Measurements from ENCODE around the gene CD80. TPM values are rescaled to one million over a fixed set of nuclear protein-coding genes. Genes with fewer than 3 reads are reported as not detected.

Gene CD80
- total and polyA plus RNA-seq, 4 donors, result 0.89 to 8.6 (median 4.2) TPM

DNA sequence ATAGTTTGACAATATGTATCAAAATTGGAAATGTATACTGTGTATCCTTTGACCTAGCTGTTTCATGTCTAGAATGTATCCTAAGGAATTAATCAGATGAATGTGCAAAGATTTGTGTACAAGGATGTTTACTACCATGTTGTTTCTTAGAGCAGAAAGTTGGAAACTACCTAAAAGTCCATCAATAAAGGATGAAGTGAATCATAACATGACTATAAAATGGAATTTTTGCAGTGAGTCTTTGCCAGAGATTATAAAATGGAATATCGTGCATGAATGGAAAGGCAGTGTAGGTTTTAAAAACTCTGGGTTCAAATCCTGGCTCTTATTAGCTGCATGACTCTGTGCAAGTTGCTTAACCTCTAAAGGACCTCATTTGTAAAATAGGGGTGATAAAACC, 76.3 kb downstream of the CD80 start:
- H3K4me3 ChIP-seq, result no peak overlapping the region
- TF ChIP-seq, protein P1, sequence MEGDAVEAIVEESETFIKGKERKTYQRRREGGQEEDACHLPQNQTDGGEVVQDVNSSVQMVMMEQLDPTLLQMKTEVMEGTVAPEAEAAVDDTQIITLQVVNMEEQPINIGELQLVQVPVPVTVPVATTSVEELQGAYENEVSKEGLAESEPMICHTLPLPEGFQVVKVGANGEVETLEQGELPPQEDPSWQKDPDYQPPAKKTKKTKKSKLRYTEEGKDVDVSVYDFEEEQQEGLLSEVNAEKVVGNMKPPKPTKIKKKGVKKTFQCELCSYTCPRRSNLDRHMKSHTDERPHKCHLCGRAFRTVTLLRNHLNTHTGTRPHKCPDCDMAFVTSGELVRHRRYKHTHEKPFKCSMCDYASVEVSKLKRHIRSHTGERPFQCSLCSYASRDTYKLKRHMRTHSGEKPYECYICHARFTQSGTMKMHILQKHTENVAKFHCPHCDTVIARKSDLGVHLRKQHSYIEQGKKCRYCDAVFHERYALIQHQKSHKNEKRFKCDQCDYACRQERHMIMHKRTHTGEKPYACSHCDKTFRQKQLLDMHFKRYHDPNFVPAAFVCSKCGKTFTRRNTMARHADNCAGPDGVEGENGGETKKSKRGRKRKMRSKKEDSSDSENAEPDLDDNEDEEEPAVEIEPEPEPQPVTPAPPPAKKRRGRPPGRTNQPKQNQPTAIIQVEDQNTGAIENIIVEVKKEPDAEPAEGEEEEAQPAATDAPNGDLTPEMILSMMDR (IDR thresholded peaks at IDR 0.05; ENCODE audit: control extremely low read depth, extremely low read depth), result no peak

DNA sequence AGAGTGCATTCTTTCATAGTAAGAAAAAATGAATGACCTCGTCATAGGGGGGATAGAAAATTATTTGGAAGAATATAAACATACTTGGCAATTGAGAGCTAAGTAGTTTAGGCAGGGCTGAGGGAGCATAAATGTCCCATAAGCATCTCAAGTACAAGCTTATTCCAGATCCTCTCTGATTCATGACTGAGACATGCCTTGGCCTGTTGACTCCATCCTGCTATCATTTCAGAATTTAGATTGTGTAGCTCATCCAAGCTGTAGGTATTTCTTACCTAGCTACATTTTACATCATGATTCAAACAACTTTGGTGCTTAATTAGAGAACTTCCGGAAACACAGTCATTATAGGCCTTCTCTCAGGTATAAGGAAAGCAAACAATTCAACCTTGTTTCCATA, 78.3 kb downstream of the CD80 start:
- H3K27ac ChIP-seq (ENCODE audit: low read depth in 1 of 2, low read length in 1 of 2), result no peak overlapping the region
- 93 to 95% methylated on average over 2 of the region's 2 CpGs for WGBS, 2 donors
- DNase-seq, result no peak
- H3K9ac ChIP-seq (ENCODE audit: insufficient read depth in 1 of 2, low read length in 2 of 2), result no peak overlapping the region
- no peaks in the 10 kb centered on the region for H3K9me3 ChIP-seq (ENCODE audit: control insufficient read depth in 4 of 4, insufficient read depth in 3 of 4, low read length in 3 of 4)
- no peak overlapping the region for H3K4me3 ChIP-seq
- H3K4me1 ChIP-seq (ENCODE audit: control insufficient read depth in 5 of 5, insufficient read depth in 5 of 5, low read length in 5 of 5), result peaks cover 0 to 2% (median 0%) of the 10 kb centered on the region in 5 donors
- H3K27me3 ChIP-seq (ENCODE audit: control insufficient read depth in 3 of 3, insufficient read depth in 3 of 3, low read length in 2 of 3), result no peaks in the 10 kb centered on the region
- TF ChIP-seq, protein P1 (IDR thresholded peaks at IDR 0.05; ENCODE audit: control extremely low read depth, extremely low read depth), result no peak
- no peak for ATAC-seq (ENCODE audit: insufficient read depth, low FRiP score)
- peaks cover 4 to 25% (median 12%) of the 10 kb centered on the region in 4 donors for H3K36me3 ChIP-seq (ENCODE audit: control insufficient read depth in 4 of 4, insufficient read depth in 4 of 4, low read length in 4 of 4)

More for the DNA sequence above, 76.3 kb downstream of the CD80 start:
- WGBS, 2 donors, result 92 to 97% methylated on average over 1 of the region's 1 CpG
- Histone ChIP-seq H3K27me3 (ENCODE audit: control insufficient read depth in 3 of 3, insufficient read depth in 3 of 3, low read length in 2 of 3) (no peaks in the 10 kb centered on the region), H3K27ac (ENCODE audit: low read depth in 1 of 2, low read length in 1 of 2) (no peak overlapping the region), H3K9ac (ENCODE audit: insufficient read depth in 1 of 2, low read length in 2 of 2) (no peak overlapping the region), H3K36me3 (ENCODE audit: control insufficient read depth in 4 of 4, insufficient read depth in 4 of 4, low read length in 4 of 4) (peaks cover 7 to 23% (median 13%) of the 10 kb centered on the region in 4 donors), H3K4me1 (ENCODE audit: control insufficient read depth in 5 of 5, insufficient read depth in 5 of 5, low read length in 5 of 5) (no peaks in the 10 kb centered on the region), H3K9me3 (ENCODE audit: control insufficient read depth in 4 of 4, insufficient read depth in 3 of 4, low read length in 3 of 4) (no peaks in the 10 kb centered on the region)
- no peak for DNase-seq
- no peak for ATAC-seq (ENCODE audit: insufficient read depth, low FRiP score)

Other genes with a start within 250 kb of the CD80 start
- 10 to 100 TPM; 45.4 to 51.2 TPM for gene TMEM39A, start 96.0 kb downstream of the CD80 start, total RNA-seq
- 10 to 100 TPM in 1 of 2 donors, 1 to 10 TPM in 1; 9.3 to 30.3 TPM for gene TMEM39A, start 96.0 kb downstream of the CD80 start, polyA plus RNA-seq
- gene POGLUT1, start 90.7 kb downstream of the CD80 start, total RNA-seq, result 10 to 100 TPM; 15.8 to 17.9 TPM
- gene POGLUT1, start 90.7 kb downstream of the CD80 start, polyA plus RNA-seq, result 1 to 10 TPM; 7.9 to 9.4 TPM
- 10 to 100 TPM; 80.0 to 98.9 TPM for gene TIMMDC1, start 61.1 kb downstream of the CD80 start, total RNA-seq
- gene TIMMDC1, start 61.1 kb downstream of the CD80 start, polyA plus RNA-seq, result 10 to 100 TPM; 60.5 to 95.4 TPM
- 10 to 100 TPM; 10.3 to 26.3 TPM for gene ADPRH, start 19.9 kb upstream of the CD80 start, total RNA-seq
- 10 to 100 TPM in 1 of 2 donors, 1 to 10 TPM in 1; 5.4 to 18.1 TPM for gene ADPRH, start 19.9 kb upstream of the CD80 start, polyA plus RNA-seq
- gene PLA1A, start 38.3 kb upstream of the CD80 start, total RNA-seq, result 1 to 10 TPM; 1.8 to 7.3 TPM
- gene PLA1A, start 38.3 kb upstream of the CD80 start, polyA plus RNA-seq, result 10 to 100 TPM in 1 of 2 donors, 1 to 10 TPM in 1; 5.9 to 10.3 TPM
- 1 to 10 TPM; 1.9 to 3.0 TPM for gene POPDC2, start 101.0 kb upstream of the CD80 start, total RNA-seq
- 1 to 10 TPM; 1.6 to 2.1 TPM for gene POPDC2, start 101.0 kb upstream of the CD80 start, polyA plus RNA-seq
- 10 to 100 TPM; 43.8 to 57.6 TPM for gene COX17, start 117.8 kb upstream of the CD80 start, total RNA-seq
- gene COX17, start 117.8 kb upstream of the CD80 start, polyA plus RNA-seq, result 100 to 1,000 TPM in 1 of 2 donors, 10 to 100 TPM in 1; 99.1 to 261 TPM
- 10 to 100 TPM; 18.7 to 19.0 TPM for gene CFAP91, start 143.4 kb upstream of the CD80 start, total RNA-seq
- 1 to 10 TPM; 3.4 to 3.6 TPM for gene CFAP91, start 143.4 kb upstream of the CD80 start, polyA plus RNA-seq
- gene NR1I2, start 222.5 kb upstream of the CD80 start, total RNA-seq, result under 1 TPM; 0.23 to 0.55 TPM
- under 1 TPM; 0.08 to 0.21 TPM for gene NR1I2, start 222.5 kb upstream of the CD80 start, polyA plus RNA-seq